ENCODE measurements around the gene CLDN11.

Gene CLDN11

DNA sequence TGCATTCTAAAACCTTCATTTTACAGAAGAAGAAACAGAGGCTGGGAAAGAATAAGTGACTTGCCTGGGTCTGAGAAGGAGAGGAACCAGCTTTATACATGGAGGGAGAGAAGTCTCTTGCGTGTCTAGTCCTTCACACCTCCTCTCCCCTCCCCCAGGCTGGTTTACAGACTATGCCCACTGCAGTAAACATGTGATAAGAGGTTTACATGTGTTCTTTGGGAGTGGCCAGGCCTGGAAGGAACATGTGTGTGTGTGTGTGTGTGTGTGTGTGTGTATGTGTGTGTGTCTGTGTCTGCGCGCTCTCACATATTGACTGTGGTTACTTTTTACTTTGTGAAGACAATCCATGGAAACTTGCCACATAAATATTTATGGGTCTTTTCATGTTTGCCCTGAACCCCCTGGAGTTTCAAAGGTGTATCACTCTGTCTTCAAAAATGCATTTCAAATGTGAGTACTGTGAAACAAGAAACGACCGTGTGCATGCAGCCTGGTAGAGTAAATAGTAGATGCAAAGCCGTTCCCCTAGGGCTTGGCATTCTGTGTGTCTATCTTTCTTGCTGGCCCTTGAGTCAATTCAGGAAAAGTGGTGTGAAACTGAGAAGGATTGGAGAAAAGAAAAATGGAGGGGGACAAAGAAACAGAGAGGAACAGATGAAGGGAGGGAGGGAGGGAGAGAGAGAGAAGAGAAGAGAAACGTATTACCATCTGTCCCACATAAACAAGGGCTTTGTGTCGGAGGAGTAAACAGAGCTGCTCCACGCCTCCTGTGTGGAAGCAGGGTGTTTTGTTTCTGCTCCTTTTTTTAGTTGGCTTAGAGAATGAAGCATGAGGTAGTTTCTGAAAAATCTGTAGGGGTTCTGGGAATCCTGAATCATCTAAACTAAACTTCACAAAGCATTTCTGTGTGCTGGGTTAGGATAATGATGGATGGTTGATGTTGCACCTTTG lies 51.7 kb downstream of the CLDN11 start:
- TF ChIP-seq GATA2 (IDR thresholded peaks at IDR 0.05; ENCODE audit: low read depth, low read length) = no peak
- no peak for TF ChIP-seq GATA3 (IDR thresholded peaks at IDR 0.05; ENCODE audit: low read depth, low read length)

DNA sequence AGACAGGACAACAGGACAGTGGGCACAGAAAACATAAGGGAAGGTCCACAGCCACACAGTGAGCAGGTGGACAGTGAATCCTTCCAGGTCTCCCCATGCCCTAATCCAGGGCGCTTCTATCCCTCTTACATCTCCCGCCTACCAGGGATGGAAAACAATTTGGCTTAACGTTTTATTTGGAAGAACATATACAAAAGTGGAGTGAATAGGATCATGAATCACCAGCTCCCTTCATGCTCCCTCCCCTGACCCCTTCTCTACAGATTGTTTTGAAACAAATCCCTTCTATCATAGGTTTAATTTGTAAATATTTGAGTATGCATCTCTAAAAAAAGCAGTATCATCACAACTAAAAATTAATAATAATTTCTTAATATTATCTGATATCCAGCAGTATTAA lies 52.5 kb downstream of the CLDN11 start:
- TF ChIP-seq GATA3 (IDR thresholded peaks at IDR 0.05; ENCODE audit: low read depth, low read length) (no peak), GATA2 (IDR thresholded peaks at IDR 0.05; ENCODE audit: low read depth, low read length) (no peak)

DNA sequence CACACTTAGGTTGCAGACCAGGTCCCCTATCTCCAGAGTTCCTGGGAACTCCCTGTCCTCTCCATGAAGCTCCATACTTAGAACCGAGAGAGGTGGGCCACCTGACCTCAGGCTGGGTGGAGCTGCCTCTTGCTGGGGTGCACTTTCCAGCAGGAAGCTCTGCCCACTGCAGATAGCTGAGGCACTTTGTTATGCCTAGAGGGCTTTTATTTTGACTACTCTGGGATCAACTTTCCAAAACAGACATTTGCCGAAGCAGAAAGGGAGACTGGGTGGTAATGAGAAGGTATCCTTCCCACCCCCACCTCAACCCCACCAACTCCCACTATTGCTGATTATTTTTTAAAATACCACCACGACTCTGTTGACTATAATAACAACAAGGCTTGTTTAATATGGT lies 54.7 kb downstream of the CLDN11 start:
- no peak for TF ChIP-seq GATA2 (IDR thresholded peaks at IDR 0.05; ENCODE audit: low read depth, low read length)
- no peak for TF ChIP-seq GATA3 (IDR thresholded peaks at IDR 0.05; ENCODE audit: low read depth, low read length)

DNA sequence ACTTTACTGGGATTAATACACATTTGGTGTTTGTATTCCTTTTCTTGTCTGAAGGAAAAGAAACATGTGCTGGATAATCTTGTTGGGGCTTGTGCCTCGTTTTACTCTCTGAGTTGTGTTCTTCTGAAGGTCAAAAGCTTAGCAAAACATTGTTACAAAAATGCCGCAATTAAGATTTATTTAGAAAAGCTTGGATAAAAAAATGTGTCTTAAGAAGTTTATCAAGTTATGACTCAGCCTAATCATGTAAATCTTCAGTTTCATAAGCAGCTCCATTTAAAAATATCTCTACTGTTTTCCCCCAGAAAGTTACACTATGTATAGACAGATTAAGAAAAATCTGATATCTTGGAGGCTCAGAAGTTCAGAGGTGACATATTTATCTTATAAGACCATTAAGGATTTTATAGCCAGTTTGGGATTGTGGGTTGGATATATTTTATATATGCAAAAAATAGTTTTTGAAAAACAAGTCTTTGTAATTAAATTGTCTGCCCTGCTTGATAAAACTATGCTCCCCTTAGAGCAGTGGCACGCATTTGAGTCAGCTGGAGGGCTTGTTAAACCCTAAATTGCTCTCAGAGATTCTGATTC lies 56.5 kb downstream of the CLDN11 start:
- no peak for TF ChIP-seq GATA2 (IDR thresholded peaks at IDR 0.05; ENCODE audit: low read depth, low read length)
- no peak for TF ChIP-seq GATA3 (IDR thresholded peaks at IDR 0.05; ENCODE audit: low read depth, low read length)

DNA sequence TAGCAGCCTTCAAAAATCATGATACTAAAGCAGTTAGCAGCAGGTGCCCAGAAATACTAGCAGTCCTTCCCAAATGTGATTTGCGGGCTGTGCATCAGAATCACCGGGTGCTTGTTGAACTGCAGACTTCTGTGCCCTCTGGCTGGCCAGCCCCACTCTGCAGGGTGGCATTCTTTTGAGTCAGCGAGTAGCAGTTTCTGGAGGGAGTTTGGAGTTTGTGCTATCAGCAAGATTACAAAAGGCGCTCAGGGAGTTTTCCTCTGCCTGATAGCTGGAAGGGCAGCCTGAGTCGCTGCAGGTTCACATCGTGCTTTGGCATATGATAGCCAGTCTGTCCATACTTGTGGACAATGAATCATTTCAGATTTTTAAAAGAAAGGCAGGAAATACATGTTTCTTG lies 57.6 kb downstream of the CLDN11 start:
- TF ChIP-seq GATA2 (IDR thresholded peaks at IDR 0.05; ENCODE audit: low read depth, low read length) (no peak), GATA3 (IDR thresholded peaks at IDR 0.05; ENCODE audit: low read depth, low read length) (no peak)

DNA sequence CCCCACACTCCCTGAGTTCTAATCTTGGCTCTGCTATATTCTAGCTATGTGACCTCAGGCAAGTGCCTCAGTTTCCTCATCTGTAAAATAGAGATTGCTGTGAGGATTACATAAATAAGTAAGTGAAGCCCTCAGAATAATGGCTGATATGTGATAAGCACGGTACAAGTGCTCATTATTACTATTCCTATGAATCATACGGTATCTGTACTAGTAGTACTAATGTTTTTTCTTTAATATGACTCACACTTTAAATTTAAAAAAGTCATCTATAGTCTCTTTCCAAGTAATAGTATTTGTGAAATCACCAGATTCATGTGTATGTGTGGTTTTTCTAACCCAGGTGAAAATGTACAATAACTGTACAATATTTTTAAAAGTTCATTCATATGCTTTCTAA lies 58.7 kb downstream of the CLDN11 start:
- TF ChIP-seq GATA3 (IDR thresholded peaks at IDR 0.05; ENCODE audit: low read depth, low read length) (no peak), GATA2 (IDR thresholded peaks at IDR 0.05; ENCODE audit: low read depth, low read length) (no peak)

DNA sequence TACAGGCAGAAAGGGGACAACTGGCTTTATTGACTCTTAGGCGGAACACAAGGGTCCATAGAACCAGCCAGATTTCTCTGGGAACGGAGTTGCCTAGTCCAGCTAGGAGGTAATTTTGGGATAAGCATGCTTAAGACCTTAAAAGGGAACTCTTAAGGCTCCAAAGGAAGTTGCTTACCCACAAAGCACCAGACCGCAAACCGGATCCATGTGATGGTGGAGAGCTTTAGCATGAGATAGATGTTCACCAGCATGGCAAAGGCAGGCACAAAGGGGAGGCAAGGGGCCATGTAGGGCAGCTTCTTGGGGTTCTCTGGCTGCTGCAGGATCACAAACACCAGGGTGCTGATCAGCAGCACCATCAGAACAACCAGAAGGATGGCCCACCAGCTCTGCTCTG lies 61.4 kb downstream of the CLDN11 start:
- TF ChIP-seq GATA2 (IDR thresholded peaks at IDR 0.05; ENCODE audit: low read depth, low read length) (no peak), GATA3 (IDR thresholded peaks at IDR 0.05; ENCODE audit: low read depth, low read length) (no peak)

DNA sequence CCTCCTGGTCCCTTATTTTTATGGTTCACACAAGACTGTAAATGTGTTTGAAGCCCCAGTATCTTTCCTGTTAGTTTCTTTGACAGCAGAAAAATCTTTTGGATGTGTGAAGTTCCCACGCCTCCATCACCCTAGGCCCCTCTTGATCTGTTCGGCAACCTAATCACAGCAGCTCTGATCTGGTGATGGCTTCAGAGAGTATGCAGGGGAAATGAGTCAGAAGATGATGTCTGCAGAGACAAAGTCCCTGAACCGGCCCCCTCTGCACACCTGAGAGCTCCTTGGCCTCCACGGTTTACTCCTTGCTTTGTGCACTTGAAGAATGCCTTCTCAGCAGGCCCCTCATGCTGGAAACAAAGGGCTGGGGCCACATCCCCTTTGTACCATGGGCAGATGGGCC lies 63.5 kb downstream of the CLDN11 start:
- TF ChIP-seq GATA2 (IDR thresholded peaks at IDR 0.05; ENCODE audit: low read depth, low read length) = no peak
- TF ChIP-seq GATA3 (IDR thresholded peaks at IDR 0.05; ENCODE audit: low read depth, low read length) = no peak

DNA sequence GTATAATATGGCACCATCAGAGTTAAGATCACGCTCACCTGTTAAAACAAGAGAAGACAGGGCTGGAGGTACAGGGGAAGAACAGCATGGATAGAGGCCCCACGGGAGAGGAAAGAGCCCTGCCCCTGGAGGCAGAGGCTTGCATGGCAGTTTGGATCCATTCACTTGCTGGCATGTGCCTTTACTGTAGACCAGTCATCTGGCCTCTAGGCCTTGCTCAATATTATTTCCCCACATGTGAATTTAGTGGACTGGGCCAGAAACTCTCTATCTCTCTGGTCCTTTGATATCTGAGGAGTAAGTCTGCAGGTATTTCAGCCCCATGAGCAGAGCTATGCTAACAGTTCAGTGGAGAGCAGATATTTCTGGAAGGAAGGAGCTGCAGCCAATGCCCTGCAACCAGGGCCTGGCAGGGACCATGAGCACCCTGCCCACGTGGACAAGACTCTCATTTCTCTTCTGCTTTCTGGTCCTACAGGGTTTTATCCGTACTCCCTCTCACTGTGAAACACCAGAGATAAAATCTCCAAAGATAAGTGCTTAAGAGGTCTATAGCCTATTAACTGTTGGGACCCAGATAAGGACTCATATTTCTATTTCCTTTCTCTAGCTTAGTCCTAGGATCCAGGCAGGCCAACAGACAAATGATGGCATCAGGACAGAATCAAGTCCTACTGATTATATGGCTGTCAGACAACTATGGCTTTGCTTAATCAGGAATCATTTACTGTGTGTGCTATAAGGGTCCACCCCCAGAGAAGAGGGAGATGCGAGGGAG lies 65.0 kb downstream of the CLDN11 start:
- TF ChIP-seq GATA3 (IDR thresholded peaks at IDR 0.05; ENCODE audit: low read depth, low read length) (peak; percentile 79), GATA2 (IDR thresholded peaks at IDR 0.05; ENCODE audit: low read depth, low read length) (peak; percentile 81)
